ENCODE measurements around the gene ACSM2A. TPM values are rescaled to one million over a fixed set of nuclear protein-coding genes. Genes with fewer than 3 reads are reported as not detected.
"Not testable (repeated sequence)": the region's sequence is repeated elsewhere in the genome, so short reads cannot be mapped to it uniquely, and the experiment has no call there.

The ACSM2A gene
- total RNA-seq, 1 donor from 2014 or later: not detected

DNA sequence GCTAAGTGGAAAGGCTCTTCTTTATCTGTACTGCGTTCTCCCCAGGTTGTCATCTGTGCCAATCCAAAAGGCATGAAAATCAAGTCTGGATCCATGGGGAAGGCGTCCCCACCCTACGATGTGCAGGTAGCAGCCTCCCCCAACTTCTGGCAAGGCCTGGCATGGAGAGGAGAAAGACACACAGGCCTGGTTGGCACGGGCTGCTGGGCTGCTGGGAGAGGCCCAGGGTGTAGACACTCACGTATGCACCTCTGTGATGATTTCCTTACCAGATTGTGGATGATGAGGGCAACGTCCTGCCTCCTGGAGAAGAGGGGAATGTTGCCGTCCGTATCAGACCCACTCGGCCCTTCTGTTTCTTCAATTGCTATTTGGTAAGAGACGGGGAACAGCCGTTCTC is 20.4 kb upstream of the ACSM2A start:
- no peak overlapping the region for H3K27ac ChIP-seq (replicated peaks)
- TF ChIP-seq, protein P1, sequence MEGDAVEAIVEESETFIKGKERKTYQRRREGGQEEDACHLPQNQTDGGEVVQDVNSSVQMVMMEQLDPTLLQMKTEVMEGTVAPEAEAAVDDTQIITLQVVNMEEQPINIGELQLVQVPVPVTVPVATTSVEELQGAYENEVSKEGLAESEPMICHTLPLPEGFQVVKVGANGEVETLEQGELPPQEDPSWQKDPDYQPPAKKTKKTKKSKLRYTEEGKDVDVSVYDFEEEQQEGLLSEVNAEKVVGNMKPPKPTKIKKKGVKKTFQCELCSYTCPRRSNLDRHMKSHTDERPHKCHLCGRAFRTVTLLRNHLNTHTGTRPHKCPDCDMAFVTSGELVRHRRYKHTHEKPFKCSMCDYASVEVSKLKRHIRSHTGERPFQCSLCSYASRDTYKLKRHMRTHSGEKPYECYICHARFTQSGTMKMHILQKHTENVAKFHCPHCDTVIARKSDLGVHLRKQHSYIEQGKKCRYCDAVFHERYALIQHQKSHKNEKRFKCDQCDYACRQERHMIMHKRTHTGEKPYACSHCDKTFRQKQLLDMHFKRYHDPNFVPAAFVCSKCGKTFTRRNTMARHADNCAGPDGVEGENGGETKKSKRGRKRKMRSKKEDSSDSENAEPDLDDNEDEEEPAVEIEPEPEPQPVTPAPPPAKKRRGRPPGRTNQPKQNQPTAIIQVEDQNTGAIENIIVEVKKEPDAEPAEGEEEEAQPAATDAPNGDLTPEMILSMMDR (IDR thresholded peaks at IDR 0.05; ENCODE audit: borderline replicate concordance): no peak
- no peaks in the 10 kb centered on the region for H3K9me3 ChIP-seq (replicated peaks)
- H3K36me3 ChIP-seq: no peaks in the 10 kb centered on the region
- H3K4me1 ChIP-seq: no peaks in the 10 kb centered on the region
- H3K27me3 ChIP-seq (ENCODE audit: low read depth): no peaks in the 10 kb centered on the region
- no peak overlapping the region for H3K4me3 ChIP-seq
- intact Hi-C loops (cut with micrococcal nuclease): no loop called here
- no peak for DNase-seq

DNA sequence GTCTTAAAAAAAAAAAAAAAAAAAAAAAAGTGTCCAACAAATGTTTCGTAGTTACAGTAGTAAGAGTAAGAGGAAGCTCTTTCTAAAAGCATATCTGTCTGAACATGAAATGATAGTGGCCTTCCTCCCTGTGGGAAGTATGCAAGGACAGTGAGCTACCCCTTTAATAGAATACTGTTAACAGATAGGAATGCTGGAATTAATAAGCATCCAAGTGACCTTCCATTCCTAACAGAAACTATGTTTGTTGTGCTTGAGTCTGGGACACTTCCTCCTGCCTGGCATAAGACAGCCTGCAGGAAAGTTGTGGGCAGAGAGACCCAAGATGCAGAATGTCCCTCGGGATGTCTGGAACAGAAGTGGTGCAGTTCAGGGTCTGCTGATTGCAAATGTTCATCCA is 12.4 kb upstream of the ACSM2A start:
- intact Hi-C loops (cut with micrococcal nuclease); H3K27ac ChIP-seq (replicated peaks): not testable (repeated sequence)

DNA sequence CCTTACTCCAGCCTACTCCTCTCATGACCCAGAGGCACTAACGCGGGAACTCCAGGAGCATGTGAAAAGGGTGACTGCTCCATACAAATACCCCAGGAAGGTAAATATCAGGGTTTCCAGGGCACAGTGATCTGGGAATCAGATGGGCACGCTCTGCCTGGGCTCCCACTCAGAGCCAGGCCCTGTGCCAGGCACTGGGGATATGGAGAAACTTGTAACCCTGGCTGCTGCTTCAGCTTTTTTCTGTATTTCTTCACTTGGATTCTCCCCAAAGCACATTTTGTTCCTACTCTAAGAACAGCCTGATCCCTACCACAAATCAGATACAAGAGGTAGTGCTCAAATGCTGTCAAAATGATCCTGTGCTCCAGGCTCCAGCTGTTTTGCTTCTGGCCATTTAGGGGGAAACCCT is 11.5 kb upstream of the ACSM2A start:
- H3K36me3 ChIP-seq; DNase-seq; intact Hi-C loops (cut with micrococcal nuclease); H3K4me1 ChIP-seq; H3K9me3 ChIP-seq (replicated peaks); H3K27me3 ChIP-seq (ENCODE audit: low read depth); H3K4me3 ChIP-seq: not testable (repeated sequence)
- peak overlapping the region; percentile 67 for H3K27ac ChIP-seq (replicated peaks)

More for the DNA sequence above, 12.4 kb upstream of the ACSM2A start:
- H3K4me1 ChIP-seq; H3K9me3 ChIP-seq (replicated peaks); H3K4me3 ChIP-seq; DNase-seq; H3K36me3 ChIP-seq; H3K27me3 ChIP-seq (ENCODE audit: low read depth): not testable (repeated sequence)

DNA sequence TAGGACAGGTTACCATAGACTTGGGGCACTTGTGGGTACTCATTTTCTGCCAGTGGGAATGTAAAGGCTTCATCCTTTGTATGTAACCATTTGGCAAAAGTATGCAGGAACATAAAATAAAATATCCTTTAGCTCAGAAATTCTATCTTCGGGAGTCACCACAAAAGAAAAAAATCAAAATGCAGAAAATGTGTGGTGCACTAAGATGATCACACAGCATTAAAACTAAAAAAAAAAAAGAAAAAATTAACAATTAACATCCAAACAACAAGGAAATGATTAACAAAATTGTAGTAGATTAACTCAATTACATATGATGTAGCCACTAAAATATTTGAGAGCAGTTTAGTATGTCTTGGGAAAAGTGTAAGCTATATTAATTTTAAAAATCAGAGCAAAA is 10.6 kb upstream of the ACSM2A start:
- H3K27ac ChIP-seq (replicated peaks): peak overlapping the region; percentile 48
- H3K36me3 ChIP-seq; H3K4me3 ChIP-seq; intact Hi-C loops (cut with micrococcal nuclease); DNase-seq; H3K9me3 ChIP-seq (replicated peaks); H3K27me3 ChIP-seq (ENCODE audit: low read depth); H3K4me1 ChIP-seq: not testable (repeated sequence)

DNA sequence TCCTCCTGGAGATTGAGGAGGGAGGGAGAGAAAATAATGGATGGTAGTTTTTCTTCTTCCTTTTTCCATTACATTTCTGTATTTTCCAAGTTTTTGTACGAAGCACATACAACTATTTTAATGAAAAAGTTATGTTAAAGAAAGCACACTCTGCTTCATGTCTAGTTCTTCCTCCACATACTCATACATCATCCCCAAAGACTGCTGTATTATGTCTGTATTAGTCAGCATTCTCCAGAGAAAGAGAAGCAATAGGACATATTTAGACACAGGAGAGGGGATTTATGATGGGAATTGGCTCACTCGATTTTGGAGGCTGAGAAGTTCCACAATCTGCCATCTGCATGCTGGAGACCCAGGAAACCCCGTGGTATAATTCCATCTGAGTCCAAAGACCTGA is 10.1 kb upstream of the ACSM2A start:
- TF ChIP-seq, protein P1 (IDR thresholded peaks at IDR 0.05; ENCODE audit: borderline replicate concordance): no peak
- intact Hi-C loops (cut with micrococcal nuclease): no loop called here
- Histone ChIP-seq H3K4me1 (peaks cover 3% of the 10 kb centered on the region), H3K27me3 (ENCODE audit: low read depth) (no peaks in the 10 kb centered on the region), H3K27ac (replicated peaks) (no peak overlapping the region), H3K36me3 (no peaks in the 10 kb centered on the region), H3K4me3 (no peak overlapping the region), H3K9me3 (replicated peaks) (no peaks in the 10 kb centered on the region)
- no peak for DNase-seq

DNA sequence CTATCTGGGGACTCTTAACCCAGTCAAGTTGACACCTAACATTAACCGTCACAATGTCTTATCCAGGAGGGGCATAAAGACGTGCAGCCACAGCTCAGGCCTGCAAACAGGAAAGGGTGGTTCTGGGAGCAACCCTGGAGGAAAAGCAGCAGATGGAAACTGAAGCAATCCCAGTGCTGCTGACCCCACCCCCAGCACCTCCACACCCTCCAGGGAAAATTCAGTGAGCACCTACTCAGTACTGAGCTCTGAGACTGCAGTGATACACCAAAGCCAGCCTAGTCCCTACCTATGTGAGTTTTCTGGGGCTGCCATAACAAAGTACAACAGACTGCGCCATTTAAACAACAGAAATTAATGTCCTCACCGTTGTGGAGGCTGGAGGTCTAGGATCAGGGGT is 9.5 kb upstream of the ACSM2A start:
- H3K4me3 ChIP-seq; H3K36me3 ChIP-seq; H3K9me3 ChIP-seq (replicated peaks); intact Hi-C loops (cut with micrococcal nuclease); DNase-seq; H3K4me1 ChIP-seq; H3K27me3 ChIP-seq (ENCODE audit: low read depth); H3K27ac ChIP-seq (replicated peaks): not testable (repeated sequence)

DNA sequence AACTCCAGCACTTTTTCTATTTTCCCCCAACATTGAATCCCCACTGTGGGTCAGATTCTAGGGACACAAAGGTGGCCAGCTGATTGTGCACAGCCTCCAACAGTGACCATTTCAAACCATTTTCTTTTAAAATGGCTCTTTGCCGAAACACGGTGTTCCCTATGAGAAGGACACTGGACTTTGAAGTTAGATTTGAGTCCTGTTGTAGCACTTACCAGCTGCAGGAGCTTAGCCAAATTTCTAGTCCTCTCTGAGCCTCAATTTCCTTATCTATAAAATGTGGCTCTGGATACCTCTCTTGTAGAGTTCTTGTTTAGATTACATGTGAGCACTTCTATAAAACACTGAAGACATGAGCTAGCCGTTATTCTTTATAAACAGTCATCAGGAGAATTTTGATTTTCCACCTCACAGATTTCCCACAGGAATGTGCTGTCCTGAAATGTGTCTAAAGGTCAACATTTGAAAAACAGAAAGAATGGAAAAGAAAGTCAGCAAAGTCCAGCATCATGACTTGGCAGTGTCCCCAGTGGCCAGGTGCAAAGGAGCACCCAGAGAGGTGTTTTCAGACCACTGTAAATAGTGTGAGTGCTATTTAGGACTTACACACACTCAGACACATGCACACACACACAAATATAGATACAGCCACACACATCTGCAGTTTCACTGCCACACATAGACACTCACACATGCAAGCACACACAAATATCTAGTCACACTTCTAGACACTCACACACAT is 4.5 kb upstream of the ACSM2A start:
- H3K9me3 ChIP-seq (replicated peaks); H3K27ac ChIP-seq (replicated peaks); H3K4me3 ChIP-seq; intact Hi-C loops (cut with micrococcal nuclease); H3K27me3 ChIP-seq (ENCODE audit: low read depth); H3K36me3 ChIP-seq; H3K4me1 ChIP-seq; DNase-seq: not testable (repeated sequence)

DNA sequence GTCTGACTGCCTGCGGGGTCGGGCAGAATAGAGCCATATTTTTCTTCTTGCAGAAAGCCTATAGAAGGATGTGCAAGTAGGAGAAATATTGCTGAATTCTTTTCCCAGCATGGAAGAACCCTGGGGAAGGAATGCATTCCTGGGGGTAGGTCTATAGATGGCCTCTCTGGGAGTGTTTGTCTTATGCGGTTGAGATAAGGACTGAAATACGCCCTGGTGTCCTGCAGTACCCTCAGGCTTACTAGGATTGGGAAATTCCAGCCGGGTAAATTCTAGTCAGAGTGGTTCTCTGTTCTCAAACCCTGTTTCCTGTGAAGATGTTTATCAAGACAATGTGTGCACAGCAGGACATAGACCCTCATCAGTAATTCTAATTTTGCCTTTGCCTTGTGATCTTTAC is 2.3 kb downstream of the ACSM2A start:
- DNase-seq; H3K4me1 ChIP-seq; H3K9me3 ChIP-seq (replicated peaks); H3K27ac ChIP-seq (replicated peaks); H3K27me3 ChIP-seq (ENCODE audit: low read depth); intact Hi-C loops (cut with micrococcal nuclease); H3K4me3 ChIP-seq; H3K36me3 ChIP-seq: not testable (repeated sequence)

DNA sequence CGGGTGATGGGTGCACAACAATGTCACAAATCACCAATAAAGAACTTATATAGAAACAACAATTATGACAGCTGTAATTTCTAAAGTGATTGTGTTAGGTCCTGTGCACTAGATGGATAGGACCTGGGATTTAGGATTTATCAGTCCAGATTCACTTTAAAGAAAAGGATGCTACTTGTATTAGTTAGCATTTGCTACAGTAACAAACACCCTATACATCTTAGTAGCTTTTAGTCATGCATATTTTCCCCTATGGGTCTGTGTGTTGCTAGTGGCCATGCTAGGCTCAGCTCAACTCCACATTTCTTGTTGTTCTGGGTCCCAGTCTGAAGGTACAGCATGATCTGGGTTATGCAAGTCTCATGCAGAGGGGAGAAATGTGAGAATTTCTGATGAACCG is 7.9 kb downstream of the ACSM2A start:
- H3K36me3 ChIP-seq; H3K27ac ChIP-seq (replicated peaks); H3K4me3 ChIP-seq; DNase-seq; intact Hi-C loops (cut with micrococcal nuclease); H3K27me3 ChIP-seq (ENCODE audit: low read depth); H3K4me1 ChIP-seq; H3K9me3 ChIP-seq (replicated peaks): not testable (repeated sequence)

DNA sequence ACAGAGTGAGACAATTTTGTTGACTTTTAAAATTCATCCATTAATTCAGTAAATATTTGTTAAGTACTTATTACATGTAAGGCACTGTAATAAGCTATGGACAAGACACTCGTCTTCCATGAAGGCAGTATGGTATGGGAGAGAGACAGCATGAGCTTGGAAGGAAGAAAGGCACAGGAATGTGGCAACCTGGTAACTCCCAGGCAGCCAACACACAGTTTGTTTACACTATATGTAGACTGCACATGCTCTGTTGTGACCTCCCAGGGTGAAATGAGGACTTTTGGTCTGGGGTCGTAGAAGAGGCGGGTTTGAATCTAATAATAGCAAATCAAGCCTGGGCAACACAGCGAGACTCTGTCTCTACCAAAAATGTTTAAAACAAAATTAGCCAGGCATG is 9.0 kb downstream of the ACSM2A start:
- H3K27ac ChIP-seq (replicated peaks); intact Hi-C loops (cut with micrococcal nuclease); H3K27me3 ChIP-seq (ENCODE audit: low read depth); H3K9me3 ChIP-seq (replicated peaks); H3K4me1 ChIP-seq; H3K36me3 ChIP-seq; H3K4me3 ChIP-seq; DNase-seq: not testable (repeated sequence)

DNA sequence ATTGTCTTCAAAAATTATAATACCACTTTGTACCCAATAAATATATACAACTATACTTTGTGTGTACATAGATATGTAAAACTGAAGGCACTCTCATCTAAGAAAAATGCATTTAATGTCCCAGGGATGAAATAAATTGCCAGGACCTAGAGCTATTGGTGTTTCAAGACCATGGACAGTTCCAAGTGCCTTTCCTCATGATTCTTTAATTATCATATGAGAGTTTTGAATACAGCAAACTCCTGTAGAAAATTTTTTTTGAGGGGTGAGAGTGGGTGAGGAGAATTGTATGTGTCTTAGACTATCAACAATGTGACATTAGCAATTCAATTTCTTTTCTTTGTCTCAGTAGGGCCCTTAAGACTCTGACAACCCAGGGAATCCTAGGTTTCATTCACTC is 17.6 kb downstream of the ACSM2A start:
- H3K36me3 ChIP-seq; H3K27me3 ChIP-seq (ENCODE audit: low read depth); H3K4me3 ChIP-seq; H3K4me1 ChIP-seq; DNase-seq; H3K27ac ChIP-seq (replicated peaks); intact Hi-C loops (cut with micrococcal nuclease); H3K9me3 ChIP-seq (replicated peaks): not testable (repeated sequence)

DNA sequence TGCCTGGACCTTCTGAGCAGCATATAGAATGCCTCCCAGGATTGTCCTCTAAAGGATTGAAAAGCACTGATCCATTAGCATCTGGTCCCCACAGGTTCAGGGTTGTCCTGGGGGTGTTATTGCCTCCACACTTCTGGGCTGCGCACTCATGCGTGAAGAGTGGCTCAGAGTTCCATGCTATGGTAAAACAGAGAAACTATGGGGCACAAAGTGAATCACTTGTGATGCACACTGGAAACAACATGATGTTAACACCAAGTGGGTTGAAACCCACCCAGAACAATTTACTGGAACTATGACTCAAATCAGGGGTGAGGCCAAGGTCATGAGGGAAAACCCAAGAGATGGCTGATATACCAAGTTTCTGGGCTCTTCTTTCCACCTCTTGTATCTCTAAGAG is 18.6 kb downstream of the ACSM2A start:
- H3K9me3 ChIP-seq (replicated peaks); H3K4me1 ChIP-seq; H3K27ac ChIP-seq (replicated peaks); H3K4me3 ChIP-seq; intact Hi-C loops (cut with micrococcal nuclease); H3K27me3 ChIP-seq (ENCODE audit: low read depth); H3K36me3 ChIP-seq; DNase-seq: not testable (repeated sequence)
